Pons (tissue), 1 donor: Measurements from ENCODE around the gene C2CD3.

Experiments used
- DNase-seq: peaks from one replicate; pipeline ENCODE4 v3.0.0-alpha.2; 2016; ENCODE audit warnings: low spot score

Gene C2CD3

GRCh38 chr11:74170694-74171629 is at the start of gene C2CD3, which contains the start of gene PPME1:
C2CD3 (minus strand) TSS chr11:74171002; CDS start chr11:74170792, 210 bp downstream.
PPME1 (plus strand) TSS chr11:74171289; CDS start chr11:74171422, 133 bp downstream.
- DNase-seq: peak; percentile 100

GRCh38 chr11:74220376-74220775 is 49.6 kb upstream of the C2CD3 start:
- no peak for DNase-seq

GRCh38 chr11:74212533-74212932 is 41.7 kb upstream of the C2CD3 start:
- DNase-seq: no peak

- no peak for DNase-seq
Measured at GRCh38 chr11:74208507-74208906, 37.7 kb upstream of the C2CD3 start.

GRCh38 chr11:74206746-74207145 is 35.9 kb upstream of the C2CD3 start:
- DNase-seq: no peak

GRCh38 chr11:74205181-74205580 is 34.4 kb upstream of the C2CD3 start:
- DNase-seq: no peak

GRCh38 chr11:74204701-74205100 is 33.9 kb upstream of the C2CD3 start:
- no peak for DNase-seq

- DNase-seq: no peak
Measured at GRCh38 chr11:74203966-74204365, 33.2 kb upstream of the C2CD3 start.

GRCh38 chr11:74196781-74197486 is 26.1 kb upstream of the C2CD3 start:
- no peak for DNase-seq

GRCh38 chr11:74195828-74196227 is 25.0 kb upstream of the C2CD3 start:
- no peak for DNase-seq

- no peak for DNase-seq
Measured at GRCh38 chr11:74185695-74186094, 14.9 kb upstream of the C2CD3 start.

GRCh38 chr11:74185285-74185684 is 14.5 kb upstream of the C2CD3 start:
- no peak for DNase-seq

- no peak for DNase-seq
Measured at GRCh38 chr11:74182635-74183034, 11.8 kb upstream of the C2CD3 start.

- DNase-seq: no peak
Measured at GRCh38 chr11:74179234-74180052, 8.6 kb upstream of the C2CD3 start.

GRCh38 chr11:74175920-74176319 is 5.1 kb upstream of the C2CD3 start:
- no peak for DNase-seq

- DNase-seq: no peak
Measured at GRCh38 chr11:74171997-74172396, 1.2 kb upstream of the C2CD3 start.

- no peak for DNase-seq
Measured at GRCh38 chr11:74171630-74171968, 797 bp upstream of the C2CD3 start.

- no peak for DNase-seq
Measured at GRCh38 chr11:74169738-74170458, 904 bp downstream of the C2CD3 start.

- no peak for DNase-seq
Measured at GRCh38 chr11:74168838-74169237, 2.0 kb downstream of the C2CD3 start.

- DNase-seq: no peak
Measured at GRCh38 chr11:74162681-74163467, 7.9 kb downstream of the C2CD3 start.

- no peak for DNase-seq
Measured at GRCh38 chr11:74159642-74160041, 11.2 kb downstream of the C2CD3 start.
